Karpas-422 (cell line): ENCODE data around the gene FITM2. TPM values are rescaled to one million over a fixed set of nuclear protein-coding genes. Genes with fewer than 3 reads are reported as not detected.
"Not testable (repeated sequence)": the region's sequence is repeated elsewhere in the genome, so short reads cannot be mapped to it uniquely, and the experiment has no call there.

ENCODE experiments used
- DNase-seq: peaks from one replicate; pipeline ENCODE4 v3.0.0-alpha.2; 2015
- H2AFZ ChIP-seq: fragments of 200-600 bp; sonication (generic); 2 replicates; pipeline ENCODE4 v1.6.1; 2014; ENCODE audit warnings: antibody characterized with exemption, low read length, mixed read lengths
- H3K27ac ChIP-seq: fragments of 200-600 bp; sonication (generic); 2 replicates; pipeline ENCODE4 v1.5.1; 2014; ENCODE audit warnings: mild to moderate bottlenecking, low read length, moderate library complexity
- H3K27me3 ChIP-seq: fragments of 200-600 bp; sonication (generic); 2 replicates; pipeline ENCODE4 v1.6.1; 2014; ENCODE audit warnings: low read length, mixed read lengths
- H3K36me3 ChIP-seq: fragments of 200-600 bp; sonication (generic); 2 replicates; pipeline ENCODE4 v1.6.1; 2014; ENCODE audit warnings: low read length, mixed read lengths; ENCODE audit not compliant: insufficient read depth
- H3K4me1 ChIP-seq: fragments of 200-600 bp; sonication (generic); 2 replicates; pipeline ENCODE4 v1.6.1; 2014; ENCODE audit warnings: mild to moderate bottlenecking, low read length, mixed read lengths
- H3K4me2 ChIP-seq: fragments of 200-600 bp; sonication (generic); 2 replicates; pipeline ENCODE4 v1.6.1; 2014; ENCODE audit warnings: low read length, low read depth, mild to moderate bottlenecking; ENCODE audit not compliant: poor library complexity, severe bottlenecking
- H3K4me3 ChIP-seq: fragments of 200-600 bp; sonication (generic); 2 replicates; pipeline ENCODE4 v1.5.1; 2014; ENCODE audit warnings: mild to moderate bottlenecking, antibody characterized with exemption, low read length, mixed read lengths
- H3K79me2 ChIP-seq: fragments of 200-600 bp; sonication (generic); 2 replicates; pipeline ENCODE4 v1.6.1; 2014; ENCODE audit warnings: mild to moderate bottlenecking, low read length, mixed read lengths
- H3K9ac ChIP-seq: fragments of 200-600 bp; sonication (generic); 2 replicates; pipeline ENCODE4 v1.6.0; 2014; ENCODE audit warnings: low read length
- H3K9me2 ChIP-seq: fragments of 200-600 bp; sonication (generic), shearing (Covaris generic); replicated peaks from 2 replicates; pipeline ENCODE4 v1.6.0; 2014; ENCODE audit warnings: mild to moderate bottlenecking, low read length, moderate library complexity; ENCODE audit not compliant: insufficient read depth
- H3K9me3 ChIP-seq: fragments of 300-700, 200-600 bp; sonication (generic); 2 replicates; pipeline ENCODE4 v1.6.1; 2014; ENCODE audit warnings: low read length, mixed read lengths
- H4K20me1 ChIP-seq: fragments of 200-600 bp; sonication (generic); 2 replicates; pipeline ENCODE4 v1.6.1; 2014; ENCODE audit warnings: mild to moderate bottlenecking, antibody characterized with exemption, low read length, low read depth; ENCODE audit not compliant: insufficient read depth
- total RNA-seq: library from RNA; depleted of rRNA; stranded (reverse); fragments of >200 nt; shearing (Covaris generic); gene quantifications from 2 replicates; pipeline ENCODE4 v1.2.3, GENCODE V29; 2014; ENCODE audit warnings: low replicate concordance

Gene FITM2
- total RNA-seq, 1 experiment from 2014 or later, result 0.82 TPM

GRCh38 chr20:44336725-44337380 lies 25.9 kb upstream of the FITM2 start, which contains the start of gene R3HDML:
R3HDML (plus strand) TSS chr20:44337043; CDS start chr20:44337158, 115 bp downstream.
- H3K27ac ChIP-seq, result no peak within 1 kb of the TSS
- no peak within 1 kb of the TSS for H3K4me2 ChIP-seq
- no peaks in the 10 kb centered on the region for H3K36me3 ChIP-seq
- no peaks in the 10 kb centered on the region for H4K20me1 ChIP-seq
- no peaks in the 10 kb centered on the region for H3K4me1 ChIP-seq
- H3K9ac ChIP-seq, result no peak within 1 kb of the TSS
- DNase-seq, result no peak
- no peak within 1 kb of the TSS for H3K4me3 ChIP-seq
- no peaks in the 10 kb centered on the region for H3K9me2 ChIP-seq
- H3K9me3 ChIP-seq, result no peaks in the 10 kb centered on the region
- H3K27me3 ChIP-seq, result no peaks in the 10 kb centered on the region
- no peaks in the 10 kb centered on the region for H3K79me2 ChIP-seq
- H2AFZ ChIP-seq, result no peak within 1 kb of the TSS

- no peaks in the 10 kb centered on the region for H3K27me3 ChIP-seq
- DNase-seq, result no peak
- no peaks in the 10 kb centered on the region for H3K4me1 ChIP-seq
- H2AFZ ChIP-seq, result no peak overlapping the region
- H3K9me3 ChIP-seq, result no peaks in the 10 kb centered on the region
- no peak overlapping the region for H3K4me3 ChIP-seq
- H3K79me2 ChIP-seq, result no peaks in the 10 kb centered on the region
- no peaks in the 10 kb centered on the region for H3K9me2 ChIP-seq
- H3K27ac ChIP-seq, result no peak overlapping the region
- no peaks in the 10 kb centered on the region for H3K36me3 ChIP-seq
- no peak overlapping the region for H3K9ac ChIP-seq
- no peaks in the 10 kb centered on the region for H4K20me1 ChIP-seq
- H3K4me2 ChIP-seq, result no peak overlapping the region
These were observed 25.1 kb upstream of the FITM2 start for GRCh38 chr20:44336086-44336485.

GRCh38 chr20:44335675-44336074 lies 24.7 kb upstream of the FITM2 start:
- Histone ChIP-seq H3K27me3 (no peaks in the 10 kb centered on the region), H3K9me2 (no peaks in the 10 kb centered on the region), H4K20me1 (no peaks in the 10 kb centered on the region), H3K36me3 (no peaks in the 10 kb centered on the region), H3K9me3 (no peaks in the 10 kb centered on the region), H3K27ac (no peak overlapping the region), H3K4me2 (no peak overlapping the region), H2AFZ (no peak overlapping the region), H3K79me2 (no peaks in the 10 kb centered on the region), H3K9ac (no peak overlapping the region), H3K4me1 (no peaks in the 10 kb centered on the region), H3K4me3 (no peak overlapping the region)
- DNase-seq, result no peak

- H3K9me2 ChIP-seq, result no peaks in the 10 kb centered on the region
- no peak for DNase-seq
- H3K27ac ChIP-seq, result no peak overlapping the region
- no peak overlapping the region for H3K4me3 ChIP-seq
- no peak overlapping the region for H3K9ac ChIP-seq
- no peaks in the 10 kb centered on the region for H3K9me3 ChIP-seq
- H3K4me1 ChIP-seq, result no peaks in the 10 kb centered on the region
- no peaks in the 10 kb centered on the region for H3K36me3 ChIP-seq
- H3K4me2 ChIP-seq, result no peak overlapping the region
- H3K27me3 ChIP-seq, result no peaks in the 10 kb centered on the region
- H2AFZ ChIP-seq, result no peak overlapping the region
- no peaks in the 10 kb centered on the region for H4K20me1 ChIP-seq
- no peaks in the 10 kb centered on the region for H3K79me2 ChIP-seq
These were observed 23.7 kb upstream of the FITM2 start for GRCh38 chr20:44334709-44335108.

- Histone ChIP-seq H3K79me2 (no peaks in the 10 kb centered on the region), H3K27me3 (no peaks in the 10 kb centered on the region), H3K9ac (no peak overlapping the region), H3K9me3 (no peaks in the 10 kb centered on the region), H3K4me1 (no peaks in the 10 kb centered on the region), H4K20me1 (no peaks in the 10 kb centered on the region), H2AFZ (no peak overlapping the region), H3K9me2 (no peaks in the 10 kb centered on the region), H3K27ac (no peak overlapping the region), H3K4me3 (no peak overlapping the region), H3K4me2 (no peak overlapping the region), H3K36me3 (no peaks in the 10 kb centered on the region)
- no peak for DNase-seq
These were observed 23.3 kb upstream of the FITM2 start for GRCh38 chr20:44334306-44334705.

GRCh38 chr20:44331201-44331600 lies 20.2 kb upstream of the FITM2 start:
- Histone ChIP-seq H3K4me3 (no peak overlapping the region), H3K9me2 (no peaks in the 10 kb centered on the region), H3K27ac (no peak overlapping the region), H4K20me1 (no peaks in the 10 kb centered on the region), H3K27me3 (no peaks in the 10 kb centered on the region), H3K4me1 (no peaks in the 10 kb centered on the region), H3K9ac (no peak overlapping the region), H2AFZ (no peak overlapping the region), H3K4me2 (no peak overlapping the region), H3K9me3 (no peaks in the 10 kb centered on the region), H3K36me3 (no peaks in the 10 kb centered on the region), H3K79me2 (no peaks in the 10 kb centered on the region)
- DNase-seq, result no peak

GRCh38 chr20:44328428-44328827 lies 17.4 kb upstream of the FITM2 start:
- H3K27me3 ChIP-seq, result no peaks in the 10 kb centered on the region

GRCh38 chr20:44327748-44328147 lies 16.7 kb upstream of the FITM2 start:
- not testable (repeated sequence) for H3K4me1 ChIP-seq, H3K79me2 ChIP-seq, H3K9me2 ChIP-seq, H4K20me1 ChIP-seq, H3K27ac ChIP-seq, H3K4me3 ChIP-seq, H2AFZ ChIP-seq, H3K9ac ChIP-seq, H3K4me2 ChIP-seq, H3K27me3 ChIP-seq, H3K9me3 ChIP-seq, DNase-seq, H3K36me3 ChIP-seq

More at GRCh38 chr20:44328428-44328827, 17.4 kb upstream of the FITM2 start:
- DNase-seq, result no peak
- Histone ChIP-seq H4K20me1 (no peaks in the 10 kb centered on the region), H3K36me3 (no peaks in the 10 kb centered on the region), H3K27ac (no peak overlapping the region), H3K4me2 (no peak overlapping the region), H3K9me3 (no peaks in the 10 kb centered on the region), H3K4me3 (no peak overlapping the region), H3K9me2 (no peaks in the 10 kb centered on the region), H2AFZ (no peak overlapping the region), H3K4me1 (no peaks in the 10 kb centered on the region), H3K9ac (no peak overlapping the region), H3K79me2 (no peaks in the 10 kb centered on the region)
